ENCODE measurements around the gene CPNE6. TPM values are rescaled to one million over a fixed set of nuclear protein-coding genes. Genes with fewer than 3 reads are reported as not detected.
A peak's percentile ranks its signal among the peaks of the same experiment; 100 is the strongest.

Gene CPNE6
- total and polyA plus RNA-seq, 2 donors (not counting 1 experiment from before 2014, with no cell fraction given): not detected

DNA sequence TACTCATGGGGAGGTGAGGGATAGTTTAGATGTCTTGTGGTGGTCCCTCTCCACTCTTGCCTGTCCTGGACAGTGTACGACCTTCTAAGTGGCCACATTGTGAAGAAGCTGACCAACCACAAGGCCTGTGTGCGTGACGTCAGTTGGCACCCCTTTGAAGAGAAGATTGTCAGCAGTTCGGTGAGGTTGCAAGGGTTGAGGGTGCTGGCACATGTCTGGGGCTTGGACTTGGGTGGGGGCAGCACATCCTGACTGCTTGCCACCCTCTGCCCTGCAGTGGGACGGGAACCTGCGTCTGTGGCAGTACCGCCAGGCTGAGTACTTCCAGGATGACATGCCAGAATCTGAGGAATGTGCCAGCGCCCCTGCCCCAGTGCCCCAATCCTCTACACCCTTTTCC is 51.5 kb downstream of the CPNE6 start:
- Mint-ChIP-seq H3K27ac (peak overlapping the region; percentile 91), H3K4me1 (peaks cover 32% of the 10 kb centered on the region), H3K9me3 (ENCODE audit: insufficient read depth) (no peaks in the 10 kb centered on the region), H3K27me3 (no peaks in the 10 kb centered on the region), H3K4me3 (no peak overlapping the region)
- ChIA-PET CTCF (interaction anchor here (1.1 kb wide), 1 partner anchor 19 kb away, joined by 3 read pairs; the partner anchor contains the start of gene EMC9), POLR2A (interaction anchor here (0.7 to 1.3 kb wide), 2 partner anchors 8 to 13 kb away, joined by 3 to 10 read pairs; partner anchors contain the start of genes DCAF11, NRL and PSME1)
- Histone ChIP-seq H3K4me3 (ENCODE audit: control extremely low read depth in 1 of 5, extremely low read depth in 1 of 5, insufficient read depth in 1 of 5, low read depth in 2 of 5, low read length in 4 of 5) (no peak overlapping the region), H3K36me3 (replicated peaks in 1 of 2; ENCODE audit: control extremely low read depth in 1 of 2, control insufficient read depth in 1 of 2, extremely low read depth in 1 of 2, insufficient read depth in 2 of 2, low read length in 1 of 2) (peaks cover 8 to 45% of the 10 kb centered on the region in 2 experiments), H3K9me3 (ENCODE audit: control extremely low read depth in 1 of 3, control insufficient read depth in 2 of 3, insufficient read depth in 1 of 3, low read length in 2 of 3) (no peaks in the 10 kb centered on the region), H2AFZ (ENCODE audit: insufficient read depth, low read depth, low read length, poor library complexity, severe bottlenecking) (no peak overlapping the region), H3K79me2 (ENCODE audit: control insufficient read depth, insufficient read depth, low read length) (peaks cover 4% of the 10 kb centered on the region), H3K4me1 (ENCODE audit: control insufficient read depth in 2 of 2, insufficient read depth in 2 of 2, low read length in 2 of 2) (peaks cover 30 to 31% of the 10 kb centered on the region in 2 donors), H3K27me3 (replicated peaks in 1 of 4; ENCODE audit: control extremely low read depth in 1 of 4, control insufficient read depth in 3 of 4, insufficient read depth in 4 of 4, low read length in 3 of 4) (no peaks in the 10 kb centered on the region), H3K4me2 (replicated peaks; ENCODE audit: low read depth, low read length, poor library complexity, severe bottlenecking) (peak overlapping the region; percentile 57), H3K9ac (ENCODE audit: low read length) (no peak overlapping the region), H4K20me1 (ENCODE audit: control insufficient read depth, insufficient read depth, low read length, poor library complexity, severe bottlenecking) (no peaks in the 10 kb centered on the region), H3K27ac (ENCODE audit: low read length in 2 of 2) (peak overlapping the region; percentile 30 to 92)
- DNase-seq (no peak), ATAC-seq (ENCODE audit: low read depth) (no peak)
- WGBS (ENCODE audit: insufficient coverage): 96% methylated on average over 8 of the region's 8 CpGs
- no peak for TF ChIP-seq EZH2 (IDR thresholded peaks at IDR 0.05; ENCODE audit: borderline replicate concordance, insufficient read depth, low read depth, low read length, poor library complexity, severe bottlenecking)
- no peak for TF ChIP-seq CTCF (IDR thresholded peaks at IDR 0.05)
- intact Hi-C loops (cut with micrococcal nuclease): no loop called here

Measured in B cell (primary cell).